ENCODE data around the gene IQCM.

DNA sequence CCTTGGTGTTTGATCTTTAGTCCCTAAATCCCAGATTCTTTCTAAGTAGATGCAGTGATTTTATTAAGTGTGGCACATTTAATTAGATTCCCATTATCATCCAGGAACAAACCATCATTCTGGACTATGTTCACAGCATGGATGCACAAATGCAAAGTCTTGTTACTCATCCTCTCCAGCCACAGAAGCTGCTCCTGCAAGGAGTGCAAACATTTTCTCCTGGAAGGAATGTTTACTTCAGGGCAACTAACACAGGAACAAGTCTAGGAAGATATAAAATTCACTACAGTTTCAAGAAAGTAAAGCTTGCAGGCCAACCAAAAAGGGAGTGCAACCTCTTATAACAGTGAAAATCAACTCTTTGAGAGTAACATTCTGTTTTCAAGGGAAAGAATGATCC lies 106.0 kb downstream of the IQCM start:
- TF ChIP-seq, protein P1, sequence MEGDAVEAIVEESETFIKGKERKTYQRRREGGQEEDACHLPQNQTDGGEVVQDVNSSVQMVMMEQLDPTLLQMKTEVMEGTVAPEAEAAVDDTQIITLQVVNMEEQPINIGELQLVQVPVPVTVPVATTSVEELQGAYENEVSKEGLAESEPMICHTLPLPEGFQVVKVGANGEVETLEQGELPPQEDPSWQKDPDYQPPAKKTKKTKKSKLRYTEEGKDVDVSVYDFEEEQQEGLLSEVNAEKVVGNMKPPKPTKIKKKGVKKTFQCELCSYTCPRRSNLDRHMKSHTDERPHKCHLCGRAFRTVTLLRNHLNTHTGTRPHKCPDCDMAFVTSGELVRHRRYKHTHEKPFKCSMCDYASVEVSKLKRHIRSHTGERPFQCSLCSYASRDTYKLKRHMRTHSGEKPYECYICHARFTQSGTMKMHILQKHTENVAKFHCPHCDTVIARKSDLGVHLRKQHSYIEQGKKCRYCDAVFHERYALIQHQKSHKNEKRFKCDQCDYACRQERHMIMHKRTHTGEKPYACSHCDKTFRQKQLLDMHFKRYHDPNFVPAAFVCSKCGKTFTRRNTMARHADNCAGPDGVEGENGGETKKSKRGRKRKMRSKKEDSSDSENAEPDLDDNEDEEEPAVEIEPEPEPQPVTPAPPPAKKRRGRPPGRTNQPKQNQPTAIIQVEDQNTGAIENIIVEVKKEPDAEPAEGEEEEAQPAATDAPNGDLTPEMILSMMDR (conservative IDR thresholded peaks at IDR 0.05 in 1 of 2, IDR thresholded peaks at IDR 0.05 in 1 of 2; ENCODE audit: extremely low read depth in 1 of 2, insufficient read depth in 1 of 2, low read depth in 1 of 2, low read length in 2 of 2) = no peak
- TF ChIP-seq EZH2 (IDR thresholded peaks at IDR 0.05; ENCODE audit: borderline replicate concordance, low read length) = no peak
